WTC11 (cell line): ENCODE results near the gene OPTN.

ENCODE experiments used
- ATF3 ChIP-seq: sonication (generic); formaldehyde crosslinking; conservative IDR thresholded peaks from 2 replicates; pipeline ENCODE4 v1.8.1; 2022; ENCODE audit warnings: mild to moderate bottlenecking, missing genetic modification reagents
- CBFB ChIP-seq: sonication (generic); formaldehyde crosslinking; IDR thresholded peaks from 2 replicates; pipeline ENCODE4 v1.8.1; 2022; ENCODE audit warnings: mild to moderate bottlenecking, low read depth, missing genetic modification reagents
- GTF2I ChIP-seq: fragments of 250-450 bp; sonication (Bioruptor Pico); conservative IDR thresholded peaks from 2 replicates; pipeline ENCODE4 v1.4.0; 2021; ENCODE audit warnings: mild to moderate bottlenecking
- NFATC4 ChIP-seq: fragments of 250-450 bp; sonication (Bioruptor Pico); IDR thresholded peaks from 2 replicates; pipeline ENCODE4 v1.9.0; 2021; ENCODE audit warnings: mild to moderate bottlenecking
- NR1H2 ChIP-seq: sonication (generic); formaldehyde crosslinking; IDR thresholded peaks from 2 replicates; pipeline ENCODE4 v1.9.0; 2021; ENCODE audit warnings: mild to moderate bottlenecking, moderate library complexity, missing genetic modification reagents
- NR2C2 ChIP-seq: sonication (generic); formaldehyde crosslinking; IDR thresholded peaks from 2 replicates; pipeline ENCODE4 v1.8.0; 2022; ENCODE audit warnings: mild to moderate bottlenecking, missing genetic modification reagents
- NR3C1 ChIP-seq: sonication (generic); formaldehyde crosslinking; conservative IDR thresholded peaks from 2 replicates; pipeline ENCODE4 v1.8.1; 2023; ENCODE audit warnings: low read depth, mild to moderate bottlenecking, missing genetic modification reagents
- RELA ChIP-seq: sonication (generic); formaldehyde crosslinking; IDR thresholded peaks from 2 replicates; pipeline ENCODE4 v1.8.1; 2022; ENCODE audit warnings: missing genetic modification reagents, mild to moderate bottlenecking, borderline replicate concordance
- ZNF138 ChIP-seq: sonication (generic); formaldehyde crosslinking; conservative IDR thresholded peaks from 2 replicates; pipeline ENCODE4 v1.8.1; 2022; ENCODE audit warnings: mild to moderate bottlenecking, moderate library complexity, missing genetic modification reagents
- ZNF425 ChIP-seq: fragments of 250-450 bp; sonication (Bioruptor Pico); conservative IDR thresholded peaks from 2 replicates; pipeline ENCODE4 v1.9.0; 2021; ENCODE audit warnings: mild to moderate bottlenecking
- TF ChIP-seq, protein P1 (sequence below): fragments of 200-600 bp; IDR thresholded peaks from 2 replicates; pipeline ENCODE4 v1.8.0; 2022; ENCODE audit warnings: antibody characterized with exemption
- TF ChIP-seq, protein P2 (sequence below): sonication (generic); formaldehyde crosslinking; IDR thresholded peaks from 2 replicates; pipeline ENCODE4 v1.8.1; 2022; ENCODE audit warnings: mild to moderate bottlenecking, moderate library complexity, missing genetic modification reagents
- TF ChIP-seq, protein P3 (sequence below): sonication (generic); formaldehyde crosslinking; IDR thresholded peaks from 2 replicates; pipeline ENCODE4 v1.8.0; 2022; ENCODE audit warnings: missing genetic modification reagents

DNA sequence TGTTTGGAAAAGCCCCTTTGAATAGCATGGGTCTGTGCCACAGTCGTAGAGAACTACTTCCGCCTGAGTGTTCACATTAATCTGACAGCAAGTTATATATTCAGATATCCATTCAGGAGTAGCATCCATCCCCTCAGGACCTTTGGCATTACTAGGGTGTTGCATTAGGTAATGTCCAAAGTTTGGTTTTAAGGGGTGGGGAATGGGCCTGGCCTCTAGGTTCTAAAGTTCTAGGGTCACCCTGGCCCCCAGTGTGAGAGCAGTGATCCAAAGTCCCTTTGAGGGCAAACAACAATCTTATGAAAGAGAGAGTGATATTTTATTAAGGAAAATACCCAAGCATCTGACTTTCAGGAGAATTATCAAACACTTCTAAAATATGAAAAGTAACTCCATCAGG, 73.7 kb downstream of the OPTN start:
- TF ChIP-seq, protein P1, sequence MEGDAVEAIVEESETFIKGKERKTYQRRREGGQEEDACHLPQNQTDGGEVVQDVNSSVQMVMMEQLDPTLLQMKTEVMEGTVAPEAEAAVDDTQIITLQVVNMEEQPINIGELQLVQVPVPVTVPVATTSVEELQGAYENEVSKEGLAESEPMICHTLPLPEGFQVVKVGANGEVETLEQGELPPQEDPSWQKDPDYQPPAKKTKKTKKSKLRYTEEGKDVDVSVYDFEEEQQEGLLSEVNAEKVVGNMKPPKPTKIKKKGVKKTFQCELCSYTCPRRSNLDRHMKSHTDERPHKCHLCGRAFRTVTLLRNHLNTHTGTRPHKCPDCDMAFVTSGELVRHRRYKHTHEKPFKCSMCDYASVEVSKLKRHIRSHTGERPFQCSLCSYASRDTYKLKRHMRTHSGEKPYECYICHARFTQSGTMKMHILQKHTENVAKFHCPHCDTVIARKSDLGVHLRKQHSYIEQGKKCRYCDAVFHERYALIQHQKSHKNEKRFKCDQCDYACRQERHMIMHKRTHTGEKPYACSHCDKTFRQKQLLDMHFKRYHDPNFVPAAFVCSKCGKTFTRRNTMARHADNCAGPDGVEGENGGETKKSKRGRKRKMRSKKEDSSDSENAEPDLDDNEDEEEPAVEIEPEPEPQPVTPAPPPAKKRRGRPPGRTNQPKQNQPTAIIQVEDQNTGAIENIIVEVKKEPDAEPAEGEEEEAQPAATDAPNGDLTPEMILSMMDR: no peak
- TF ChIP-seq NR3C1 (no peak), ZNF425 (CRISPR knock-in tag) (no peak), RELA (CRISPR knock-in tag) (no peak), ATF3 (CRISPR knock-in tag) (no peak), CBFB (CRISPR knock-in tag) (no peak), GTF2I (no peak), NFATC4 (CRISPR knock-in tag) (no peak), ZNF138 (CRISPR knock-in tag) (no peak), NR1H2 (CRISPR knock-in tag) (no peak), NR2C2 (CRISPR knock-in tag) (no peak)
- TF ChIP-seq, protein P2, sequence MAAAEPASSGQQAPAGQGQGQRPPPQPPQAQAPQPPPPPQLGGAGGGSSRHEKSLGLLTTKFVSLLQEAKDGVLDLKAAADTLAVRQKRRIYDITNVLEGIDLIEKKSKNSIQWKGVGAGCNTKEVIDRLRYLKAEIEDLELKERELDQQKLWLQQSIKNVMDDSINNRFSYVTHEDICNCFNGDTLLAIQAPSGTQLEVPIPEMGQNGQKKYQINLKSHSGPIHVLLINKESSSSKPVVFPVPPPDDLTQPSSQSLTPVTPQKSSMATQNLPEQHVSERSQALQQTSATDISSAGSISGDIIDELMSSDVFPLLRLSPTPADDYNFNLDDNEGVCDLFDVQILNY: no peak
- TF ChIP-seq, protein P3, sequence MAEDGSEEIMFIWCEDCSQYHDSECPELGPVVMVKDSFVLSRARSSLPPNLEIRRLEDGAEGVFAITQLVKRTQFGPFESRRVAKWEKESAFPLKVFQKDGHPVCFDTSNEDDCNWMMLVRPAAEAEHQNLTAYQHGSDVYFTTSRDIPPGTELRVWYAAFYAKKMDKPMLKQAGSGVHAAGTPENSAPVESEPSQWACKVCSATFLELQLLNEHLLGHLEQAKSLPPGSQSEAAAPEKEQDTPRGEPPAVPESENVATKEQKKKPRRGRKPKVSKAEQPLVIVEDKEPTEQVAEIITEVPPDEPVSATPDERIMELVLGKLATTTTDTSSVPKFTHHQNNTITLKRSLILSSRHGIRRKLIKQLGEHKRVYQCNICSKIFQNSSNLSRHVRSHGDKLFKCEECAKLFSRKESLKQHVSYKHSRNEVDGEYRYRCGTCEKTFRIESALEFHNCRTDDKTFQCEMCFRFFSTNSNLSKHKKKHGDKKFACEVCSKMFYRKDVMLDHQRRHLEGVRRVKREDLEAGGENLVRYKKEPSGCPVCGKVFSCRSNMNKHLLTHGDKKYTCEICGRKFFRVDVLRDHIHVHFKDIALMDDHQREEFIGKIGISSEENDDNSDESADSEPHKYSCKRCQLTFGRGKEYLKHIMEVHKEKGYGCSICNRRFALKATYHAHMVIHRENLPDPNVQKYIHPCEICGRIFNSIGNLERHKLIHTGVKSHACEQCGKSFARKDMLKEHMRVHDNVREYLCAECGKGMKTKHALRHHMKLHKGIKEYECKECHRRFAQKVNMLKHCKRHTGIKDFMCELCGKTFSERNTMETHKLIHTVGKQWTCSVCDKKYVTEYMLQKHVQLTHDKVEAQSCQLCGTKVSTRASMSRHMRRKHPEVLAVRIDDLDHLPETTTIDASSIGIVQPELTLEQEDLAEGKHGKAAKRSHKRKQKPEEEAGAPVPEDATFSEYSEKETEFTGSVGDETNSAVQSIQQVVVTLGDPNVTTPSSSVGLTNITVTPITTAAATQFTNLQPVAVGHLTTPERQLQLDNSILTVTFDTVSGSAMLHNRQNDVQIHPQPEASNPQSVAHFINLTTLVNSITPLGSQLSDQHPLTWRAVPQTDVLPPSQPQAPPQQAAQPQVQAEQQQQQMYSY (CRISPR knock-in tag): no peak
